DND-41 (cell line): ENCODE measurements around the gene KIF5A.

Experiments
- ATAC-seq: fragments of 200-7000 bp; cut with Tn5 transposase; 3 replicates; pipeline ENCODE4 v1.9.1; 2021; ENCODE audit warnings: low read depth; ENCODE audit not compliant: insufficient read depth
- DNase-seq: peaks from one replicate; pipeline ENCODE4 v3.0.0-alpha.2; 2020
- H2AFZ ChIP-seq: 2 replicates; pipeline ENCODE4 v1.6.0; 2012; ENCODE audit warnings: low read depth, low read length
- H3K27ac ChIP-seq: 2 replicates; pipeline ENCODE4 v1.5.1; 2012; ENCODE audit warnings: low read length, inconsistent platforms
- H3K27me3 ChIP-seq: fragments of 200-600 bp; sonication (generic); 2 replicates; pipeline ENCODE4 v1.6.0; 2012; ENCODE audit warnings: low read length, mild to moderate bottlenecking, inconsistent platforms; ENCODE audit not compliant: insufficient read depth, poor library complexity
- H3K36me3 ChIP-seq: 2 replicates; pipeline ENCODE4 v1.5.1; 2012; ENCODE audit warnings: low read length, inconsistent platforms; ENCODE audit not compliant: insufficient read depth
- H3K4me1 ChIP-seq: 2 replicates; pipeline ENCODE4 v1.5.1; 2012; ENCODE audit warnings: mild to moderate bottlenecking, low read length; ENCODE audit not compliant: insufficient read depth
- H3K4me2 ChIP-seq: 2 replicates; pipeline ENCODE4 v1.6.0; 2012; ENCODE audit warnings: mild to moderate bottlenecking, moderate library complexity, low read length, inconsistent platforms; ENCODE audit not compliant: insufficient read depth
- H3K4me3 ChIP-seq, 2 experiments: fragments of 200-600 bp in 1 of 2; shearing (Covaris generic) in 1 of 2; 2 replicates each; pipeline ENCODE4 v1.5.1; 2012 to 2016; ENCODE audit warnings: inconsistent platforms in 2 of 2, low read length in 2 of 2, mild to moderate bottlenecking in 2 of 2, low read depth in 1 of 2, moderate library complexity in 1 of 2
- H3K79me2 ChIP-seq: 2 replicates; pipeline ENCODE4 v1.6.0; 2012; ENCODE audit warnings: low read length, inconsistent platforms; ENCODE audit not compliant: insufficient read depth
- H3K9ac ChIP-seq: 2 replicates; pipeline ENCODE4 v1.6.0; 2012; ENCODE audit warnings: low read depth, mild to moderate bottlenecking, inconsistent platforms, low read length, moderate library complexity
- H3K9me3 ChIP-seq: 2 replicates; pipeline ENCODE4 v1.5.1; 2012; ENCODE audit warnings: low read length, moderate library complexity, mild to moderate bottlenecking, inconsistent platforms; ENCODE audit not compliant: insufficient read depth, severe bottlenecking
- H4K20me1 ChIP-seq: 2 replicates; pipeline ENCODE4 v1.6.0; 2012; ENCODE audit warnings: low read length; ENCODE audit not compliant: insufficient read depth
- EZH2 ChIP-seq: IDR thresholded peaks from 3 replicates; pipeline ENCODE4 v1.6.1; 2012; ENCODE audit warnings: borderline replicate concordance, low read depth, mild to moderate bottlenecking, moderate library complexity, low read length, inconsistent platforms; ENCODE audit not compliant: severe bottlenecking
- TF ChIP-seq, protein P1 (sequence below): IDR thresholded peaks from 2 replicates; pipeline ENCODE4 v1.5.1; 2012; ENCODE audit warnings: borderline replicate concordance, low read length, moderate library complexity, mild to moderate bottlenecking; ENCODE audit not compliant: poor library complexity, severe bottlenecking; ENCODE audit errors: extremely low read depth

KIF5A gene

DNA sequence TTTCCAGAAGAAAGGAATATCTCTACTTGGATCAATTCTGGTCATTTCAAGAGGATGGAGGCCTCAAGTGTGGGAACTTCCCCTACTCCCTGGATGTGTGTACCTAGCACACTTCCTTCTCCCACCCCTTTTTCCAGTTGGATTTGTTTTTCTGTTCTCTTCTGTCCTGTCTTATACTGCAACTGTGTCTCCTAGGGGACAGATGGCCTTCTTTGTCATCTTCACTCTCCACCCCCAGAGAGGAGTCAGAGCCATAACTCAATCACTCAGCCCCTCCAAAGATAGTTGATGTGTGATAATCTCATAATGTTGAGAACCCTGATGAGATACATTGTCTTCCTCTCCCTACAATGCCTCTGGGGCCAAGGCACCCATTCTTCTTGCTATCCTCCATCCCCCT, 52.7 kb downstream of the KIF5A start:
- Histone ChIP-seq H2AFZ (no peak overlapping the region), H3K79me2 (no peaks in the 10 kb centered on the region; the same call in 1 of the 2 replicates), H3K4me3 (no peak overlapping the region), H3K9me3 (no peaks in the 10 kb centered on the region), H3K9ac (no peak overlapping the region), H3K36me3 (peaks cover 46% of the 10 kb centered on the region; the same call in 1 of the 2 replicates), H3K4me2 (no peak overlapping the region), H4K20me1 (no peaks in the 10 kb centered on the region), H3K27ac (no peak overlapping the region), H3K27me3 (no peaks in the 10 kb centered on the region), H3K4me1 (peaks cover 21% of the 10 kb centered on the region)
- ATAC-seq (no peak), DNase-seq (no peak)
- TF ChIP-seq, protein P1, sequence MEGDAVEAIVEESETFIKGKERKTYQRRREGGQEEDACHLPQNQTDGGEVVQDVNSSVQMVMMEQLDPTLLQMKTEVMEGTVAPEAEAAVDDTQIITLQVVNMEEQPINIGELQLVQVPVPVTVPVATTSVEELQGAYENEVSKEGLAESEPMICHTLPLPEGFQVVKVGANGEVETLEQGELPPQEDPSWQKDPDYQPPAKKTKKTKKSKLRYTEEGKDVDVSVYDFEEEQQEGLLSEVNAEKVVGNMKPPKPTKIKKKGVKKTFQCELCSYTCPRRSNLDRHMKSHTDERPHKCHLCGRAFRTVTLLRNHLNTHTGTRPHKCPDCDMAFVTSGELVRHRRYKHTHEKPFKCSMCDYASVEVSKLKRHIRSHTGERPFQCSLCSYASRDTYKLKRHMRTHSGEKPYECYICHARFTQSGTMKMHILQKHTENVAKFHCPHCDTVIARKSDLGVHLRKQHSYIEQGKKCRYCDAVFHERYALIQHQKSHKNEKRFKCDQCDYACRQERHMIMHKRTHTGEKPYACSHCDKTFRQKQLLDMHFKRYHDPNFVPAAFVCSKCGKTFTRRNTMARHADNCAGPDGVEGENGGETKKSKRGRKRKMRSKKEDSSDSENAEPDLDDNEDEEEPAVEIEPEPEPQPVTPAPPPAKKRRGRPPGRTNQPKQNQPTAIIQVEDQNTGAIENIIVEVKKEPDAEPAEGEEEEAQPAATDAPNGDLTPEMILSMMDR = no peak
- TF ChIP-seq EZH2 = no peak

DNA sequence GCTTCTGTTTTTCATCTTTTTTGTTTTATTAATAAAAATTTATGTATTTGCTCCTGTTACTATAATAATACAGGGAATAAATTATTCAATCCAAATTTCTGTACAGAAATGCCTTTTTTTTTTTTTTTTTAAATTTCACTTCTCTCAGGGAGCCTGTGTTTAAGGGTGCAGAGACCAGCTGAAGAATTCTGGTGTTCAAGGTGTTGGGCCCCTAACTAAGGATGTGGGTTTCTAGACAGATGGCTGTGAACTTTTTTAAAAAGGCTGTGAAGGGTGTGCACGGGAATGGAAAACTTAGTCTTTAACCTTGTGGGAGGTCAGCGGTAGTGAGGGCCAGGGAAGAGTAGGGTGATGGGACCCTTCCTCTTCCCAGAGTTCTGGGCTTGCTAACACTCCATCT, 53.5 kb downstream of the KIF5A start:
- no peak for TF ChIP-seq EZH2
- TF ChIP-seq, protein P1 = no peak
- Histone ChIP-seq H3K9me3 (no peaks in the 10 kb centered on the region), H3K36me3 (peaks cover 42% of the 10 kb centered on the region; the same call in 1 of the 2 replicates), H2AFZ (no peak overlapping the region), H3K9ac (no peak overlapping the region), H3K79me2 (no peaks in the 10 kb centered on the region; the same call in 1 of the 2 replicates), H3K4me3 (no peak overlapping the region), H3K4me2 (no peak overlapping the region), H3K4me1 (peaks cover 21% of the 10 kb centered on the region), H3K27me3 (no peaks in the 10 kb centered on the region), H3K27ac (no peak overlapping the region), H4K20me1 (no peaks in the 10 kb centered on the region)
- no peak for DNase-seq
- no peak for ATAC-seq

DNA sequence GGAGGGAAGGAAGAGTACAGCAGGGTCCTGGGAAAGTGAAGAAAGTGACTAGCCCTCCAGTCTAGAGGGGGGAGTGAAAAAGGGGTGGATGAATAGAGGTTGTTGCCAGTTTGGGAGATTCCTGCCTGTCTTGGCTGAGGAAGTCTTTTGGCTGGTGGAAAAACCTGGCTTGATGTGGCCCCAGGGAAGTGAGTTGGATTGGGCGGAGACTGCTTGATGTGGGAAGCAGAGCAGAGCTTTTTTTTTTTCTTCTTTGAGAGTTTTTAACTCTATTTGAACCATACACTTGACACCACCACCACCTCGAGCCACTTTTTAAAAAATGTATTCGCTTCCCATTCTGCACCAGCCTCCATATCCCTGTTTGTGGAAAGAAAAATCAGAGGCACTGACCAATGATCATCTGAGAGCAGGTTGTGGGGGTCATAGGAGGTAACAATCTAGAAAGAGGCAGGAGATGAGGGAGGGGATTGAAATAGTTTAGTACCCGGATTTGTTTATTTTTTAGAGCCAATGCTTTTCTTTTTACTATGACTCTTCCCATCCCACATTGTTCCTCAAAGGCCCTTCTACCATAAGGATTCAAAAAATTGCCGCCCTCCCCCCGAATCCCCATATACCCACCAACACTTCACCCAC, 54.1 kb downstream of the KIF5A start:
- peak overlapping the region; percentile 57 for H3K9ac ChIP-seq
- DNase-seq (no peak), ATAC-seq (no peak)
- H3K36me3 ChIP-seq = peaks cover 37% of the 10 kb centered on the region; the same call in 1 of the 2 replicates
- peaks cover 21% of the 10 kb centered on the region for H3K4me1 ChIP-seq
- H2AFZ ChIP-seq = peak overlapping the region; percentile 92
- H3K27me3 ChIP-seq = no peaks in the 10 kb centered on the region
- H3K4me3 ChIP-seq = peak overlapping the region; percentile 15 to 62; a peak in 3 of 4 replicates
- no peaks in the 10 kb centered on the region; the same call in 1 of the 2 replicates for H3K79me2 ChIP-seq
- H3K27ac ChIP-seq = peak overlapping the region; percentile 70
- H3K4me2 ChIP-seq = peak overlapping the region; percentile 58
- no peaks in the 10 kb centered on the region for H4K20me1 ChIP-seq
- TF ChIP-seq, protein P1 = no peak
- no peak for TF ChIP-seq EZH2
- no peaks in the 10 kb centered on the region for H3K9me3 ChIP-seq
